ENCODE measurements around the gene SRGAP1. TPM values are rescaled to one million over a fixed set of nuclear protein-coding genes. Genes with fewer than 3 reads are reported as not detected.

SRGAP1 gene
- total and polyA plus RNA-seq, 2 of the 8 experiments (the other 6 are each of a cell fraction or from before 2014, with no cell fraction given): 3.2 to 7.3 TPM

- H2BK15ac ChIP-seq (ENCODE audit: low read length): no peak overlapping the region
- H2BK5ac ChIP-seq (ENCODE audit: low read depth, low read length): no peak overlapping the region
- H2BK120ac ChIP-seq (replicated peaks; ENCODE audit: low read depth, low read length): no peak overlapping the region
- no peak overlapping the region for H3K4ac ChIP-seq (replicated peaks; ENCODE audit: insufficient read length, low read depth, low read length)
- 93% methylated on average over 2 of the region's 2 CpGs; no CpG with 5 or more reads in 1 of the 2 experiments for WGBS, 2 experiments (ENCODE audit: extremely low coverage in 1 of 2, insufficient coverage in 1 of 2, insufficient read length in 1 of 2, insufficient replicate concordance in 2 of 2, low coverage in 1 of 2, low lambda C conversion rate in 2 of 2, missing lambda C conversion rate in 1 of 2)
- no peak overlapping the region for H2AK5ac ChIP-seq (ENCODE audit: low read depth, low read length)
- H3K27me3 ChIP-seq (replicated peaks in 1 of 4; ENCODE audit: control insufficient read depth in 3 of 4, extremely low read depth in 1 of 4, insufficient read depth in 3 of 4, low read length in 3 of 4): no peaks in the 10 kb centered on the region
- POLR2A ChIA-PET (ENCODE audit: partially characterized antibody): no interaction called here
- H3K23ac ChIP-seq (ENCODE audit: insufficient read length): no peak overlapping the region
- H4K8ac ChIP-seq (ENCODE audit: extremely low read depth, insufficient read depth, low read length): no peak overlapping the region
- no peak overlapping the region for H3K9ac ChIP-seq (replicated peaks in 1 of 4; ENCODE audit: extremely low read depth in 1 of 4, low read depth in 3 of 4, low read length in 3 of 4)
- H2BK20ac ChIP-seq (ENCODE audit: low read length): no peak overlapping the region
- no peak for DNase-seq (ENCODE audit: low read depth in 1 of 2, low spot score in 2 of 2)
- H3K4me2 ChIP-seq (ENCODE audit: insufficient read depth in 1 of 2, low read depth in 2 of 2, low read length in 2 of 2): no peak overlapping the region
- no peaks in the 10 kb centered on the region for H3K36me3 ChIP-seq (ENCODE audit: control insufficient read depth in 2 of 4, insufficient read depth in 4 of 4, low read length in 3 of 4)
- no peak overlapping the region for H3K14ac ChIP-seq (ENCODE audit: insufficient read length)
- no peaks in the 10 kb centered on the region for H3K9me3 ChIP-seq (ENCODE audit: insufficient read depth in 2 of 2, low read depth in 1 of 2, low read length in 1 of 2)
- H2AFZ ChIP-seq (ENCODE audit: low read length): no peak overlapping the region
- H3K79me1 ChIP-seq (ENCODE audit: low read depth, low read length): no peaks in the 10 kb centered on the region
- H3K4me1 ChIP-seq (replicated peaks in 1 of 4; ENCODE audit: control insufficient read depth in 3 of 4, insufficient read depth in 4 of 4, low read length in 3 of 4): no peaks in the 10 kb centered on the region
- H4K5ac ChIP-seq (ENCODE audit: insufficient read length, low read depth, low read length): no peak overlapping the region
- FAIRE-seq: no peak
- H4K91ac ChIP-seq (replicated peaks; ENCODE audit: insufficient read length, low read length): no peak overlapping the region
- H3K18ac ChIP-seq (ENCODE audit: extremely low read depth, low read length): no peak overlapping the region
- no peak overlapping the region for H3K4me3 ChIP-seq (ENCODE audit: extremely low read depth in 1 of 4, insufficient read depth in 2 of 4, low read depth in 3 of 4, low read length in 4 of 4)
- no peak overlapping the region for H2BK12ac ChIP-seq (ENCODE audit: low read depth, low read length)
- H3K56ac ChIP-seq (replicated peaks; ENCODE audit: insufficient read length, low read depth, low read length): no peak overlapping the region
- H4K20me1 ChIP-seq (replicated peaks in 1 of 2; ENCODE audit: control insufficient read depth in 1 of 2, insufficient read depth in 2 of 2, low read length in 2 of 2): no peaks in the 10 kb centered on the region
- no peaks in the 10 kb centered on the region for H3K23me2 ChIP-seq (ENCODE audit: low read depth, low read length)
- no peak overlapping the region for H3K27ac ChIP-seq (ENCODE audit: low read depth, low read length)
- CTCF ChIA-PET (ENCODE audit: partially characterized antibody): interaction anchor here (1.0 kb wide), 1 partner anchor 24 kb away, joined by 3 read pairs; no protein-coding TSS in a partner anchor
- H3K79me2 ChIP-seq (ENCODE audit: control insufficient read depth in 1 of 2, insufficient read depth in 2 of 2, low read length in 2 of 2): no peaks in the 10 kb centered on the region
- TF ChIP-seq EP300 (IDR thresholded peaks at IDR 0.05; ENCODE audit: borderline replicate concordance in 1 of 2, low read depth in 2 of 2, low read length in 2 of 2): no peak
- TF ChIP-seq EZH2 (IDR thresholded peaks at IDR 0.05; ENCODE audit: low read depth, low read length, severe bottlenecking): no peak
- no peak for TF ChIP-seq SRF (IDR thresholded peaks at IDR 0.05; ENCODE audit: low read depth, low read length)
- no peak for TF ChIP-seq SP1 (IDR thresholded peaks at IDR 0.05; ENCODE audit: low read depth, low read length)
- TF ChIP-seq TAF7 (optimal IDR thresholded peaks at IDR 0.05; ENCODE audit: borderline replicate concordance, low read depth, low read length): no peak
- TF ChIP-seq RBBP5 (IDR thresholded peaks at IDR 0.05; ENCODE audit: borderline replicate concordance, low read depth, low read length): no peak
- no peak for TF ChIP-seq CREB1 (IDR thresholded peaks at IDR 0.05)
- no peak for TF ChIP-seq SUZ12 (IDR thresholded peaks at IDR 0.05; ENCODE audit: low read length)
- TF ChIP-seq TEAD4 (IDR thresholded peaks at IDR 0.05; ENCODE audit: low read depth, low read length): no peak
- TF ChIP-seq USF2 (IDR thresholded peaks at IDR 0.05; ENCODE audit: low read length): no peak
- no peak for TF ChIP-seq MAX (IDR thresholded peaks at IDR 0.05)
- no peak for TF ChIP-seq MAFK (IDR thresholded peaks at IDR 0.05; ENCODE audit: low read depth, low read length)
Observed at GRCh38 chr12:64019101-64019500, 174.6 kb downstream of the SRGAP1 start.
